ENCODE data around the gene SRSF2. TPM values are rescaled to one million over a fixed set of nuclear protein-coding genes. Genes with fewer than 3 reads are reported as not detected.

SRSF2 gene
- total RNA-seq, 1 donor from 2014 or later, result 329 TPM

DNA sequence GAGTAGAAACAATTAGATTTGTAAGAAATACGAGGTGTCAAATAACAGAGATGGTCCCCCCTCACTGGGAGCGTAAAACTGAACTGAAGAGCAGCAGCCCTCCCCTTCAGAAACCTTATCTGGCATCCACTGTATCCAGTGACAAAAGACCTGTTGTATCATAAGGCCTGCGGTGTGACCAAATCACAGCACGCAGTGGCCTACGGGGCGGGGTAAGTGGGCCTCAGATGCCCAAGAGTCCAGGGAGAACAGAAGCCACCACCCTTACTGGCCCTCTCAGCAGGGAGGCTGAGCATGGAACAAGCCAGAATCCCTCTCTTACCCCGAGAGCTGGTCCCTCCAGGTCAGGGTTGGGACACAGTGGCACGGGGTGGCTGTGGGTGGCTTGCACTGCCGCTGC, 16.2 kb downstream of the SRSF2 start:
- H3K27ac Mint-ChIP-seq, result no peak overlapping the region
- Histone ChIP-seq H3K4me2 (no peak overlapping the region), H2AFZ (replicated peaks) (no peak overlapping the region), H3K27me3 (no peaks in the 10 kb centered on the region), H3K36me3 (no peaks in the 10 kb centered on the region), H3K9me3 (ENCODE audit: low read depth) (no peaks in the 10 kb centered on the region), H3F3A (ENCODE audit: low read depth) (peaks cover 6% of the 10 kb centered on the region), H3K9ac (no peak overlapping the region), H3K27ac (no peak overlapping the region), H3K4me1 (no peaks in the 10 kb centered on the region), H4K20me1 (ENCODE audit: low read depth) (no peaks in the 10 kb centered on the region), H3K4me3 (no peak overlapping the region), H3K79me2 (ENCODE audit: low read depth) (peaks cover 14% of the 10 kb centered on the region)
- peaks cover 36% of the 10 kb centered on the region for H3K36me3 Mint-ChIP-seq
- no peaks in the 10 kb centered on the region for H3K9me3 Mint-ChIP-seq
- H3K4me3 Mint-ChIP-seq, result no peak overlapping the region
- no peak for DNase-seq (ENCODE audit: low spot score)
- peaks cover 8% of the 10 kb centered on the region for H3K4me1 Mint-ChIP-seq
- peaks cover 2% of the 10 kb centered on the region for H3K27me3 Mint-ChIP-seq (ENCODE audit: insufficient read depth, low read depth)
- TF ChIP-seq CTCF (IDR thresholded peaks at IDR 0.05) (no peak), EZH2phosphoT487 (IDR thresholded peaks at IDR 0.05) (no peak), EZH2 (IDR thresholded peaks at IDR 0.05) (no peak)

- no peak overlapping the region for H3K9ac ChIP-seq
- DNase-seq (ENCODE audit: low spot score), result no peak
- peaks cover 3% of the 10 kb centered on the region for H3K4me1 Mint-ChIP-seq
- H3K27ac ChIP-seq, result no peak overlapping the region
- H3K36me3 Mint-ChIP-seq, result peaks cover 33% of the 10 kb centered on the region
- H3K9me3 Mint-ChIP-seq, result no peaks in the 10 kb centered on the region
- no peaks in the 10 kb centered on the region for H3K4me1 ChIP-seq
- H4K20me1 ChIP-seq (ENCODE audit: low read depth), result no peaks in the 10 kb centered on the region
- H3K79me2 ChIP-seq (ENCODE audit: low read depth), result peaks cover 9% of the 10 kb centered on the region
- peaks cover 2% of the 10 kb centered on the region for H3K27me3 Mint-ChIP-seq (ENCODE audit: insufficient read depth, low read depth)
- H3K4me3 ChIP-seq, result no peak overlapping the region
- no peak overlapping the region for H3K27ac Mint-ChIP-seq
- no peak overlapping the region for H3K4me3 Mint-ChIP-seq
- H3K9me3 ChIP-seq (ENCODE audit: low read depth), result no peaks in the 10 kb centered on the region
- no peak overlapping the region for H2AFZ ChIP-seq (replicated peaks)
- TF ChIP-seq EZH2 (IDR thresholded peaks at IDR 0.05) (no peak), CTCF (IDR thresholded peaks at IDR 0.05) (no peak), EZH2phosphoT487 (IDR thresholded peaks at IDR 0.05) (no peak)
- no peaks in the 10 kb centered on the region for H3K36me3 ChIP-seq
- H3F3A ChIP-seq (ENCODE audit: low read depth), result no peaks in the 10 kb centered on the region
- H3K4me2 ChIP-seq, result no peak overlapping the region
- H3K27me3 ChIP-seq, result no peaks in the 10 kb centered on the region
Measured at GRCh38 chr17:76720211-76720610, 16.9 kb downstream of the SRSF2 start.

- Histone ChIP-seq H3K4me2 (no peak overlapping the region), H3F3A (ENCODE audit: low read depth) (peaks cover 2% of the 10 kb centered on the region), H2AFZ (replicated peaks) (no peak overlapping the region), H4K20me1 (ENCODE audit: low read depth) (no peaks in the 10 kb centered on the region), H3K4me1 (no peaks in the 10 kb centered on the region), H3K27me3 (no peaks in the 10 kb centered on the region), H3K9me3 (ENCODE audit: low read depth) (no peaks in the 10 kb centered on the region), H3K9ac (no peak overlapping the region), H3K27ac (no peak overlapping the region), H3K36me3 (no peaks in the 10 kb centered on the region), H3K4me3 (no peak overlapping the region), H3K79me2 (ENCODE audit: low read depth) (no peaks in the 10 kb centered on the region)
- Mint-ChIP-seq H3K4me1 (no peaks in the 10 kb centered on the region), H3K27me3 (ENCODE audit: insufficient read depth, low read depth) (peaks cover 2% of the 10 kb centered on the region), H3K4me3 (no peak overlapping the region), H3K9me3 (no peaks in the 10 kb centered on the region), H3K36me3 (peaks cover 32% of the 10 kb centered on the region), H3K27ac (no peak overlapping the region)
- no peak for TF ChIP-seq EZH2phosphoT487 (IDR thresholded peaks at IDR 0.05)
- TF ChIP-seq EZH2 (IDR thresholded peaks at IDR 0.05), result no peak
- no peak for TF ChIP-seq CTCF (IDR thresholded peaks at IDR 0.05)
- no peak for DNase-seq (ENCODE audit: low spot score)
Measured at GRCh38 chr17:76718516-76718915, 18.6 kb downstream of the SRSF2 start.
